ENCODE measurements around the gene ASCL3. TPM values are rescaled to one million over a fixed set of nuclear protein-coding genes. Genes with fewer than 3 reads are reported as not detected.

The ASCL3 gene
- total RNA-seq, 2 donors from 2014 or later = not detected

GRCh38 chr11:8914661-8915018 is 28.2 kb downstream of the ASCL3 start:
- intact Hi-C loops (cut with DNase I) = loop anchor here (2.0 to 5.0 kb wide), 2 partner anchors 42 to 224 kb away; no protein-coding TSS in a partner anchor
- no peaks in the 10 kb centered on the region for H3K27me3 ChIP-seq (replicated peaks; ENCODE audit: insufficient read depth)
- 66% methylated on average over 4 of the region's 4 CpGs for WGBS
- H3K36me3 ChIP-seq = no peaks in the 10 kb centered on the region
- no peaks in the 10 kb centered on the region for H3K4me1 ChIP-seq (replicated peaks)
- TF ChIP-seq POLR2AphosphoS5 (IDR thresholded peaks at IDR 0.05) = no peak
- TF ChIP-seq, protein P1, sequence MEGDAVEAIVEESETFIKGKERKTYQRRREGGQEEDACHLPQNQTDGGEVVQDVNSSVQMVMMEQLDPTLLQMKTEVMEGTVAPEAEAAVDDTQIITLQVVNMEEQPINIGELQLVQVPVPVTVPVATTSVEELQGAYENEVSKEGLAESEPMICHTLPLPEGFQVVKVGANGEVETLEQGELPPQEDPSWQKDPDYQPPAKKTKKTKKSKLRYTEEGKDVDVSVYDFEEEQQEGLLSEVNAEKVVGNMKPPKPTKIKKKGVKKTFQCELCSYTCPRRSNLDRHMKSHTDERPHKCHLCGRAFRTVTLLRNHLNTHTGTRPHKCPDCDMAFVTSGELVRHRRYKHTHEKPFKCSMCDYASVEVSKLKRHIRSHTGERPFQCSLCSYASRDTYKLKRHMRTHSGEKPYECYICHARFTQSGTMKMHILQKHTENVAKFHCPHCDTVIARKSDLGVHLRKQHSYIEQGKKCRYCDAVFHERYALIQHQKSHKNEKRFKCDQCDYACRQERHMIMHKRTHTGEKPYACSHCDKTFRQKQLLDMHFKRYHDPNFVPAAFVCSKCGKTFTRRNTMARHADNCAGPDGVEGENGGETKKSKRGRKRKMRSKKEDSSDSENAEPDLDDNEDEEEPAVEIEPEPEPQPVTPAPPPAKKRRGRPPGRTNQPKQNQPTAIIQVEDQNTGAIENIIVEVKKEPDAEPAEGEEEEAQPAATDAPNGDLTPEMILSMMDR (IDR thresholded peaks at IDR 0.05) = peak in 1 of 4 experiments; percentile 1
- no peak for TF ChIP-seq POLR2A (IDR thresholded peaks at IDR 0.05)
- no peaks in the 10 kb centered on the region for H3K9me3 ChIP-seq
- H3K27ac ChIP-seq = no peak overlapping the region
- no peak for DNase-seq (ENCODE audit: low spot score)
- H3K4me3 ChIP-seq = no peak overlapping the region

GRCh38 chr11:8913961-8914660 is 28.7 kb downstream of the ASCL3 start:
- TF ChIP-seq, protein P1 (IDR thresholded peaks at IDR 0.05) = peak in 3 of 4 experiments; percentile 40 to 62 (median 54)
- TF ChIP-seq POLR2A (IDR thresholded peaks at IDR 0.05) = no peak
- no peaks in the 10 kb centered on the region for H3K27me3 ChIP-seq (replicated peaks; ENCODE audit: insufficient read depth)
- H3K9me3 ChIP-seq = no peaks in the 10 kb centered on the region
- no peak for DNase-seq (ENCODE audit: low spot score)
- H3K4me3 ChIP-seq = no peak overlapping the region
- H3K4me1 ChIP-seq (replicated peaks) = no peaks in the 10 kb centered on the region
- 27% methylated on average over 9 of the region's 9 CpGs for WGBS
- no peaks in the 10 kb centered on the region for H3K36me3 ChIP-seq
- peak overlapping the region in 1 of 2 donors; percentile 27 for H3K27ac ChIP-seq
- intact Hi-C loops (cut with DNase I) = loop anchor here (2.0 to 5.0 kb wide), 2 partner anchors 42 to 225 kb away; no protein-coding TSS in a partner anchor

- no peaks in the 10 kb centered on the region for H3K4me1 ChIP-seq (replicated peaks)
- H3K36me3 ChIP-seq = no peaks in the 10 kb centered on the region
- WGBS = under 1% methylated on average over 56 of the region's 68 CpGs
- H3K27ac ChIP-seq = peak within 1 kb of the TSS; percentile 74 to 84
- TF ChIP-seq POLR2A (IDR thresholded peaks at IDR 0.05) (peak; percentile 60), POLR2AphosphoS5 (IDR thresholded peaks at IDR 0.05) (peak; percentile 92)
- TF ChIP-seq, protein P1 (IDR thresholded peaks at IDR 0.05) = peak in 2 of 4 experiments; percentile 14 to 16
- peak within 1 kb of the TSS; percentile 55 to 69 for H3K4me3 ChIP-seq
- no peaks in the 10 kb centered on the region for H3K27me3 ChIP-seq (replicated peaks; ENCODE audit: insufficient read depth)
- no peaks in the 10 kb centered on the region for H3K9me3 ChIP-seq
- DNase-seq (ENCODE audit: low spot score) = peak; percentile 93
- intact Hi-C loops (cut with DNase I) = loop anchor here (2.0 to 5.0 kb wide), 2 partner anchors 39 to 98 kb away; no protein-coding TSS in a partner anchor
Measured at GRCh38 chr11:8911029-8911823, 31.6 kb downstream of the ASCL3 start, which contains the start of gene AKIP1. Gene AKIP1 (plus strand): TSS chr11:8911189. CDS start chr11:8911450, 261 bp downstream.

DNA sequence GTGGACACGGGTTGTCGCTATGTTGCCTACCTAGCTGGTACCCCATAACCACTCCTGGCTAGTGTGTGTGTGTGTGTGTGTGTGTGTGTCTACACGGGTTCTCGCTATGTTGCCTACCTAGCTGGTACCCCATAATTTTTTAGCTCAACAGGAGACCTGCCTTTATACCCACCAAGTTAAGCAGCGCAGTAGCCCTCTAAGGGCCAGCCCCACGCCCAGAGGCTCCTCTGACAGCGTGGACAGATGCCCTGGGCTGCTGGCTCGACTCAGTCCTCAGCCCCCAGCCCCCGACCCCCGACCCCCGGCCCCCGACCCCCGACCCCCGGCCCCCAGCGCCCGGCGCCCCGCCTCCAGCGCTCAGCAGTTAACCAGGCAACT is 32.2 kb downstream of the ASCL3 start:
- Histone ChIP-seq H3K4me1 (replicated peaks) (no peaks in the 10 kb centered on the region), H3K27ac (peak overlapping the region; percentile 74 to 84), H3K27me3 (replicated peaks; ENCODE audit: insufficient read depth) (no peaks in the 10 kb centered on the region), H3K9me3 (no peaks in the 10 kb centered on the region), H3K4me3 (peak overlapping the region; percentile 55 to 69), H3K36me3 (no peaks in the 10 kb centered on the region)
- DNase-seq (ENCODE audit: low spot score) = no peak
- intact Hi-C loops (cut with DNase I) = loop anchor here (2.0 to 5.0 kb wide), 2 partner anchors 38 to 98 kb away; no protein-coding TSS in a partner anchor
- 8% methylated on average over 10 of the region's 19 CpGs for WGBS
- TF ChIP-seq, protein P1 (IDR thresholded peaks at IDR 0.05) = no peak
- TF ChIP-seq POLR2AphosphoS5 (IDR thresholded peaks at IDR 0.05) (no peak), POLR2A (IDR thresholded peaks at IDR 0.05) (no peak)

Measured in prostate gland (tissue), 2 donors.